K562 (cell line): Measurements from ENCODE around the gene EPS8. TPM values are rescaled to one million over a fixed set of nuclear protein-coding genes. Genes with fewer than 3 reads are reported as not detected.

Source experiments
- ATAC-seq: fragments of 200-7000 bp; cut with Tn5 transposase; 3 replicates; pipeline ENCODE4 v1.9.1; 2020; ENCODE audit warnings: moderate library complexity
- BruUV-seq: library from RNA; stranded (reverse); fragments of 400-500 nt; replicated peaks from 2 replicates; lab custom pipeline; 2021; lab: Mats Ljungman, UMichigan
- CTCF ChIA-PET: fragments of 300-600 bp; formaldehyde crosslinking; extraction: SDS; loops from one replicate; lab custom pipeline; 2021; ENCODE audit warnings: low intra/inter-chr PET ratio; lab: Yijun Ruan, JAX
- POLR2A ChIA-PET: fragments of 300-600, 350-650 bp; sonication (Branson Sonifier 250); formaldehyde crosslinking; extraction: SDS; loops from one replicate; lab custom pipeline; 2021; ENCODE audit warnings: antibody characterized with exemption, inconsistent platforms; lab: Yijun Ruan, JAX
- DNase-seq, 4 experiments: peaks; one replicate each; pipeline versions ENCODE4 v3.0.0 to v3.0.0-alpha.2; 2011 to 2018; ENCODE audit warnings: low spot score in 3 of 4, mixed read lengths in 3 of 4; ENCODE audit errors: extremely low read depth in 1 of 4
- FAIRE-seq: peaks from 2 replicates; lab custom pipeline; 2011; peaks lifted over from hg19 to GRCh38; lab: Jason Lieb, UNC
- H2AFZ ChIP-seq: 2 replicates; pipeline ENCODE4 v1.6.0; 2011; ENCODE audit warnings: low read depth, low read length, control low read depth, inconsistent platforms
- H3K27ac ChIP-seq: fragments of 200-600 bp; 3 replicates; pipeline ENCODE4 v1.8.0; 2011; ENCODE audit warnings: low read depth, mild to moderate bottlenecking, control low read depth, inconsistent platforms, low read length, moderate library complexity, mixed read lengths; ENCODE audit errors: extremely low read depth
- H3K27me3 ChIP-seq, 2 experiments: fragments of 300-600 bp in 1 of 2; 2 replicates in 1 of 2; 3 replicates in 1 of 2; pipeline versions ENCODE4 v1.6.0 to v1.8.0; 2011; ENCODE audit warnings: inconsistent platforms in 2 of 2, low read length in 2 of 2, mild to moderate bottlenecking in 1 of 2, mixed read lengths in 1 of 2, moderate library complexity in 1 of 2; ENCODE audit not compliant: control insufficient read depth in 2 of 2, insufficient read depth in 2 of 2
- H3K36me3 ChIP-seq: fragments of 300-600 bp; 3 replicates; pipeline ENCODE4 v1.8.0; 2011; ENCODE audit warnings: mild to moderate bottlenecking, low read length, inconsistent platforms; ENCODE audit not compliant: control insufficient read depth, insufficient read depth
- H3K4me1 ChIP-seq, 2 experiments: fragments of 200-600 bp in 1 of 2; replicated peaks in 1 of 2; 2 replicates in 1 of 2; 3 replicates in 1 of 2; pipeline versions ENCODE4 v1.5.1 to v1.8.0; 2011; ENCODE audit warnings: inconsistent platforms in 2 of 2, low read length in 2 of 2, mild to moderate bottlenecking in 1 of 2, mixed read lengths in 1 of 2, moderate library complexity in 1 of 2; ENCODE audit not compliant: control insufficient read depth in 2 of 2, insufficient read depth in 2 of 2
- H3K4me2 ChIP-seq: 2 replicates; pipeline ENCODE4 v1.6.1; 2011; ENCODE audit warnings: low read length, control low read depth, inconsistent platforms, mixed read lengths; ENCODE audit not compliant: insufficient read depth
- H3K4me3 ChIP-seq: fragments of 200-600 bp; sonication (generic), shearing (Covaris generic); 2 replicates; pipeline ENCODE4 v1.5.1; 2016; ENCODE audit warnings: control low read depth, inconsistent platforms
- H3K79me2 ChIP-seq: fragments of 200-600 bp; 3 replicates; pipeline ENCODE4 v1.8.0; 2011; ENCODE audit warnings: low read length, inconsistent platforms; ENCODE audit not compliant: control insufficient read depth, insufficient read depth
- H3K9ac ChIP-seq, 2 experiments: 2 replicates each; pipeline versions ENCODE4 v1.6.0 to v1.6.1; 2011; ENCODE audit warnings: low read depth in 2 of 2, low read length in 2 of 2, control low read depth in 1 of 2, inconsistent platforms in 1 of 2, mild to moderate bottlenecking in 1 of 2, mixed read lengths in 1 of 2; ENCODE audit not compliant: insufficient read depth in 1 of 2
- H3K9me1 ChIP-seq: one replicate; pipeline ENCODE4 v1.6.0; 2011; ENCODE audit warnings: inconsistent platforms, mild to moderate bottlenecking, low read length, moderate library complexity; ENCODE audit not compliant: control insufficient read depth, insufficient read depth
- H3K9me3 ChIP-seq: replicated peaks from 2 replicates; pipeline ENCODE4 v1.5.1; 2011; ENCODE audit warnings: low read depth, low read length, inconsistent platforms; ENCODE audit not compliant: control insufficient read depth, insufficient read depth
- H4K20me1 ChIP-seq: replicated peaks from 2 replicates; pipeline ENCODE4 v1.6.1; 2011; ENCODE audit warnings: low read length, inconsistent platforms, mixed read lengths; ENCODE audit not compliant: control insufficient read depth, insufficient read depth
- ARHGAP35 ChIP-seq: fragments of 450-650 bp; IDR thresholded peaks from 2 replicates; pipeline ENCODE4 v1.6.1; 2018; ENCODE audit not compliant: partially characterized antibody
- FOXK2 ChIP-seq, 2 experiments: fragments of 450-650 bp; IDR thresholded peaks in 1 of 2; conservative IDR thresholded peaks in 1 of 2; 2 replicates each; pipeline ENCODE4 v1.6.1; 2016; ENCODE audit warnings: low read depth in 2 of 2, mild to moderate bottlenecking in 1 of 2
- HMGN3 ChIP-seq: IDR thresholded peaks from 2 replicates; pipeline ENCODE4 v1.6.1; 2011; ENCODE audit warnings: borderline replicate concordance, low read depth, mild to moderate bottlenecking, mixed read lengths, low read length; ENCODE audit not compliant: insufficient read length; ENCODE audit errors: extremely low read depth
- ILF3 ChIP-seq: fragments of 450-650 bp; IDR thresholded peaks from 2 replicates; pipeline ENCODE4 v1.6.1; 2018; ENCODE audit warnings: antibody characterized with exemption, mild to moderate bottlenecking, moderate library complexity, borderline replicate concordance
- ZNF143 ChIP-seq: sonication (generic); formaldehyde crosslinking; IDR thresholded peaks from 2 replicates; pipeline ENCODE4 v1.9.0; 2022; ENCODE audit warnings: mild to moderate bottlenecking, missing genetic modification reagents
- ZNF644 ChIP-seq: fragments of 200-800 bp; sonication (Bioruptor generic); IDR thresholded peaks from 2 replicates; pipeline ENCODE4 v1.6.1; 2016; ENCODE audit warnings: low read depth, missing genetic modification characterization, missing compliant biosample characterization
- WGBS: fragments of 100-300 bp; shearing (Covaris generic); methylation state at CpG from one replicate; pipeline ENCODE4 v1.1.6; 2016; ENCODE audit warnings: low coverage, mixed read lengths; ENCODE audit not compliant: insufficient coverage; ENCODE audit errors: missing lambda C conversion rate; 5-methylcytosine and 5-hydroxymethylcytosine counted together
- in situ Hi-C: fragments of 300-500 bp; cut with MboI; formaldehyde crosslinking; loops from 4 replicates; pipeline ENCODE4 v1.15.0; 2018; ENCODE audit warnings: inconsistent platforms, mixed read lengths
- intact Hi-C: fragments of 100-400 bp; cut with micrococcal nuclease; formaldehyde crosslinking; loops from 2 replicates; pipeline ENCODE4 v1.14.2; 2022
- polyA plus RNA-seq, 8 experiments: library from polyadenylated mRNA; depleted of rRNA in 4 of 8; stranded (reverse) in 5 of 8; unstranded in 3 of 8; fragments of >200 nt; fragmentation: Nextera tagmentation in 2 of 8; fragmentation: Illumina TruSeq in 1 of 8; extraction: Ambion mirVana in 2 of 8; extraction: Trizol in 1 of 8; gene quantifications; 2 replicates each; pipeline versions ENCODE4 v1.2.1 to v1.2.3, GENCODE V29; 2011 to 2014; ENCODE audit warnings: inconsistent platforms in 1 of 8, missing spikeins in 1 of 8
- total RNA-seq, 7 experiments: library from RNA; depleted of rRNA in 6 of 7; stranded (reverse); fragments of >200 nt in 6 of 7; fragmentation: Illumina TruSeq in 2 of 7; extraction: Trizol in 2 of 7; gene quantifications; 2 replicates each; pipeline versions ENCODE4 v1.2.1 to v1.2.3, GENCODE V29; 2011 to 2021; ENCODE audit warnings: low replicate concordance in 1 of 7
- TF ChIP-seq, protein P1 (sequence below), 2 experiments: fragments of 450-650 bp in 1 of 2; sonication (generic) in 1 of 2; formaldehyde crosslinking in 1 of 2; IDR thresholded peaks; 2 replicates each; pipeline versions ENCODE4 v1.7.1 to v1.9.0; 2016 to 2022; ENCODE audit warnings: inconsistent platforms in 1 of 2, mild to moderate bottlenecking in 1 of 2, missing genetic modification reagents in 1 of 2
- TF ChIP-seq, protein P2 (sequence below): fragments of 250-450 bp; sonication (Bioruptor Pico); IDR thresholded peaks from 2 replicates; pipeline ENCODE4 v1.8.0; 2021; ENCODE audit warnings: moderate library complexity, mild to moderate bottlenecking, inconsistent platforms
- TF ChIP-seq, protein P3 (sequence below): sonication (generic); formaldehyde crosslinking; IDR thresholded peaks from 2 replicates; pipeline ENCODE4 v1.9.0; 2022; ENCODE audit warnings: mild to moderate bottlenecking, missing genetic modification reagents
- TF ChIP-seq, protein P4 (sequence below): fragments of 450-650 bp; IDR thresholded peaks from one replicate; pipeline ENCODE4 v1.6.1; 2018; ENCODE audit warnings: mild to moderate bottlenecking, moderate library complexity; ENCODE audit not compliant: partially characterized antibody

The EPS8 gene
- total and polyA plus RNA-seq, 9 of the 15 experiments (the other 6 are each of a cell fraction or from before 2014, with no cell fraction given): 0.10 to 1.9 (median 0.33) TPM

DNA sequence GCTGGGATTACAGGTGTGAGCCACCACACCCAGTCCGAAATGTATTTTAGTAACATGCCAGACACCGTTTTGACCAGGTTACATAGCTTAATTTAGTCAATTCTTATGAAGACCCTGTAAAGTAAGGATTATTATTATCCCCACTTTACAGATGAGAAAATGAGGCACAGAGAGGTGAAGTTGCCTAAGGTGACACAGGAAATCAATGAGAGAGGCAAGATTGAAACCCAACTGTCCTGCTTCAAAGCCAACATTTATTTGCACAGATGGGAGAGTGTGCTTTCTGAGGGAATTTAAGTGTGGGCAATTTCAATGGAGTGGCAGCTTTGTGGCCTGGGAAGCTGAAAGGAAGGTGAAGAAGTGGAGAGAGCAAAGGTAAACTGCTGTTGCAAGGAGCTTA, 19.1 kb upstream of the EPS8 start:
- no peak overlapping the region for H3K27ac ChIP-seq
- no peak for DNase-seq
- no peak for FAIRE-seq
- no peaks in the 10 kb centered on the region for H3K79me2 ChIP-seq
- no peaks in the 10 kb centered on the region for H3K36me3 ChIP-seq
- H3K4me1 ChIP-seq: no peaks in the 10 kb centered on the region
- no TSS peak for BruUV-seq
- WGBS: 4% methylated on average over 2 of the region's 2 CpGs
- H3K4me3 ChIP-seq: no peak overlapping the region
- no peak overlapping the region for H3K9ac ChIP-seq
- ATAC-seq: no peak
- H4K20me1 ChIP-seq: no peaks in the 10 kb centered on the region
- CTCF ChIA-PET: no interaction called here
- in situ Hi-C loops (no loop called here), intact Hi-C loops (no loop called here)
- no peak overlapping the region for H2AFZ ChIP-seq
- no peak overlapping the region for H3K4me2 ChIP-seq
- H3K9me3 ChIP-seq: no peaks in the 10 kb centered on the region
- no peaks in the 10 kb centered on the region for H3K27me3 ChIP-seq
- H3K9me1 ChIP-seq: no peaks in the 10 kb centered on the region
- POLR2A ChIA-PET: no interaction called here
- no peak for TF ChIP-seq ZNF644 (tag)
- TF ChIP-seq, protein P1, sequence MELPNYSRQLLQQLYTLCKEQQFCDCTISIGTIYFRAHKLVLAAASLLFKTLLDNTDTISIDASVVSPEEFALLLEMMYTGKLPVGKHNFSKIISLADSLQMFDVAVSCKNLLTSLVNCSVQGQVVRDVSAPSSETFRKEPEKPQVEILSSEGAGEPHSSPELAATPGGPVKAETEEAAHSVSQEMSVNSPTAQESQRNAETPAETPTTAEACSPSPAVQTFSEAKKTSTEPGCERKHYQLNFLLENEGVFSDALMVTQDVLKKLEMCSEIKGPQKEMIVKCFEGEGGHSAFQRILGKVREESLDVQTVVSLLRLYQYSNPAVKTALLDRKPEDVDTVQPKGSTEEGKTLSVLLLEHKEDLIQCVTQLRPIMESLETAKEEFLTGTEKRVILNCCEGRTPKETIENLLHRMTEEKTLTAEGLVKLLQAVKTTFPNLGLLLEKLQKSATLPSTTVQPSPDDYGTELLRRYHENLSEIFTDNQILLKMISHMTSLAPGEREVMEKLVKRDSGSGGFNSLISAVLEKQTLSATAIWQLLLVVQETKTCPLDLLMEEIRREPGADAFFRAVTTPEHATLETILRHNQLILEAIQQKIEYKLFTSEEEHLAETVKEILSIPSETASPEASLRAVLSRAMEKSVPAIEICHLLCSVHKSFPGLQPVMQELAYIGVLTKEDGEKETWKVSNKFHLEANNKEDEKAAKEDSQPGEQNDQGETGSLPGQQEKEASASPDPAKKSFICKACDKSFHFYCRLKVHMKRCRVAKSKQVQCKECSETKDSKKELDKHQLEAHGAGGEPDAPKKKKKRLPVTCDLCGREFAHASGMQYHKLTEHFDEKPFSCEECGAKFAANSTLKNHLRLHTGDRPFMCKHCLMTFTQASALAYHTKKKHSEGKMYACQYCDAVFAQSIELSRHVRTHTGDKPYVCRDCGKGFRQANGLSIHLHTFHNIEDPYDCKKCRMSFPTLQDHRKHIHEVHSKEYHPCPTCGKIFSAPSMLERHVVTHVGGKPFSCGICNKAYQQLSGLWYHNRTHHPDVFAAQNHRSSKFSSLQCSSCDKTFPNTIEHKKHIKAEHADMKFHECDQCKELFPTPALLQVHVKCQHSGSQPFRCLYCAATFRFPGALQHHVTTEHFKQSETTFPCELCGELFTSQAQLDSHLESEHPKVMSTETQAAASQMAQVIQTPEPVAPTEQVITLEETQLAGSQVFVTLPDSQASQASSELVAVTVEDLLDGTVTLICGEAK (IDR thresholded peaks at IDR 0.05): no peak
- TF ChIP-seq, protein P1 (CRISPR knock-in tag; IDR thresholded peaks at IDR 0.05): no peak
- TF ChIP-seq, protein P2, sequence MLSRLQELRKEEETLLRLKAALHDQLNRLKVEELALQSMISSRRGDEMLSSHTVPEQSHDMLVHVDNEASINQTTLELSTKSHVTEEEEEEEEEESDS (CRISPR knock-in tag): no peak
- TF ChIP-seq ARHGAP35: no peak
- TF ChIP-seq HMGN3: no peak
- TF ChIP-seq, protein P3, sequence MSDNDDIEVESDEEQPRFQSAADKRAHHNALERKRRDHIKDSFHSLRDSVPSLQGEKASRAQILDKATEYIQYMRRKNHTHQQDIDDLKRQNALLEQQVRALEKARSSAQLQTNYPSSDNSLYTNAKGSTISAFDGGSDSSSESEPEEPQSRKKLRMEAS (CRISPR knock-in tag): no peak
- TF ChIP-seq, protein P4, sequence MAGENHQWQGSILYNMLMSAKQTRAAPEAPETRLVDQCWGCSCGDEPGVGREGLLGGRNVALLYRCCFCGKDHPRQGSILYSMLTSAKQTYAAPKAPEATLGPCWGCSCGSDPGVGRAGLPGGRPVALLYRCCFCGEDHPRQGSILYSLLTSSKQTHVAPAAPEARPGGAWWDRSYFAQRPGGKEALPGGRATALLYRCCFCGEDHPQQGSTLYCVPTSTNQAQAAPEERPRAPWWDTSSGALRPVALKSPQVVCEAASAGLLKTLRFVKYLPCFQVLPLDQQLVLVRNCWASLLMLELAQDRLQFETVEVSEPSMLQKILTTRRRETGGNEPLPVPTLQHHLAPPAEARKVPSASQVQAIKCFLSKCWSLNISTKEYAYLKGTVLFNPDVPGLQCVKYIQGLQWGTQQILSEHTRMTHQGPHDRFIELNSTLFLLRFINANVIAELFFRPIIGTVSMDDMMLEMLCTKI: no peak
- TF ChIP-seq ILF3: no peak
- no peak for TF ChIP-seq FOXK2 (conservative IDR thresholded peaks at IDR 0.05 in 1 of 2, IDR thresholded peaks at IDR 0.05 in 1 of 2; ENCODE audit: low read depth in 2 of 2)
- no peak for TF ChIP-seq ZNF143 (CRISPR knock-in tag)
